B cell (primary cell): ENCODE measurements around the gene LAIR2.
"Not testable (repeated sequence)": the region's sequence is repeated elsewhere in the genome, so short reads cannot be mapped to it uniquely, and the experiment has no call there.

ENCODE experiments used
- CTCF ChIP-seq: fragments of 200-600 bp; IDR thresholded peaks from one replicate; pipeline ENCODE4 v1.8.0; 2022; ENCODE audit warnings: antibody characterized with exemption, mild to moderate bottlenecking
- EZH2 ChIP-seq: IDR thresholded peaks from 2 replicates; pipeline ENCODE4 v1.6.1; 2012; ENCODE audit warnings: borderline replicate concordance, low read depth, mild to moderate bottlenecking, moderate library complexity, low read length; ENCODE audit not compliant: insufficient read depth, poor library complexity, severe bottlenecking

GRCh38 chr19:54466110-54466480 lies 36.5 kb upstream of the LAIR2 start:
- TF ChIP-seq CTCF, EZH2: not testable (repeated sequence)
